MM.1S (cell line): ENCODE measurements around the gene ZNF106.

Experiments
- DNase-seq: peaks from one replicate; pipeline ENCODE4 v3.0.0-alpha.2; 2015
- H2AFZ ChIP-seq: fragments of 300-600 bp; sonication (generic); 2 replicates; pipeline ENCODE4 v1.6.0; 2016; ENCODE audit warnings: antibody characterized with exemption, low read length
- H3F3A ChIP-seq: fragments of 300-600 bp; sonication (generic); 2 replicates; pipeline ENCODE4 v1.6.1; 2016; ENCODE audit warnings: mild to moderate bottlenecking, antibody characterized with exemption, low read length, moderate library complexity, mixed read lengths; ENCODE audit not compliant: insufficient read depth
- H3K27ac ChIP-seq: fragments of 300-600 bp; sonication (generic); 2 replicates; pipeline ENCODE4 v1.5.1; 2016; ENCODE audit warnings: mild to moderate bottlenecking, low read length
- H3K27me3 ChIP-seq: fragments of 300-600 bp; sonication (generic); replicated peaks from 2 replicates; pipeline ENCODE4 v1.6.0; 2016; ENCODE audit warnings: low read length; ENCODE audit not compliant: insufficient read depth
- H3K36me3 ChIP-seq: fragments of 300-600 bp; sonication (generic); replicated peaks from 2 replicates; pipeline ENCODE4 v1.6.1; 2016; ENCODE audit warnings: mild to moderate bottlenecking, low read length, mixed read lengths; ENCODE audit not compliant: insufficient read depth
- H3K4me1 ChIP-seq: fragments of 300-600 bp; sonication (generic); 2 replicates; pipeline ENCODE4 v1.6.1; 2016; ENCODE audit warnings: low read length, mixed read lengths
- H3K4me2 ChIP-seq: fragments of 300-600 bp; sonication (generic); 2 replicates; pipeline ENCODE4 v1.6.0; 2016; ENCODE audit warnings: low read depth, low read length
- H3K4me3 ChIP-seq: fragments of 300-600 bp; sonication (generic); 2 replicates; pipeline ENCODE4 v1.5.1; 2016; ENCODE audit warnings: low read length, mixed read lengths
- H3K79me2 ChIP-seq: fragments of 300-600 bp; sonication (generic); 2 replicates; pipeline ENCODE4 v1.6.1; 2016; ENCODE audit warnings: mixed run types, low read length, mixed read lengths
- H3K9ac ChIP-seq: fragments of 300-600 bp; sonication (generic); 2 replicates; pipeline ENCODE4 v1.6.1; 2016; ENCODE audit warnings: low read length, mixed read lengths
- H3K9me2 ChIP-seq: fragments of 300-600 bp; sonication (generic); replicated peaks from 2 replicates; pipeline ENCODE4 v1.6.1; 2016; ENCODE audit warnings: mild to moderate bottlenecking, low read length, mixed read lengths; ENCODE audit not compliant: insufficient read depth
- H3K9me3 ChIP-seq: fragments of 300-600 bp; sonication (generic); replicated peaks from 2 replicates; pipeline ENCODE4 v1.6.1; 2016; ENCODE audit warnings: mild to moderate bottlenecking, low read length, mixed read lengths; ENCODE audit not compliant: insufficient read depth
- H4K20me1 ChIP-seq: fragments of 300-600 bp; sonication (generic); 2 replicates; pipeline ENCODE4 v1.6.1; 2016; ENCODE audit warnings: mild to moderate bottlenecking, low read length, moderate library complexity, mixed read lengths; ENCODE audit not compliant: insufficient read depth
- EZH2 ChIP-seq: fragments of 300-600 bp; sonication (generic); optimal IDR thresholded peaks from 2 replicates; pipeline ENCODE3; 2017; ENCODE audit warnings: low read depth, mild to moderate bottlenecking, antibody characterized with exemption, low read length, mixed read lengths
- EZH2phosphoT487 ChIP-seq: fragments of 300-600 bp; sonication (generic); IDR thresholded peaks from 2 replicates; pipeline ENCODE4 v1.6.1; 2018; ENCODE audit warnings: antibody characterized with exemption, low read length
- TF ChIP-seq, protein P1 (sequence below): fragments of 300-600 bp; sonication (generic); IDR thresholded peaks from 2 replicates; pipeline ENCODE4 v1.5.1; 2016; ENCODE audit warnings: antibody characterized with exemption, low read length, mixed read lengths

The ZNF106 gene

DNA sequence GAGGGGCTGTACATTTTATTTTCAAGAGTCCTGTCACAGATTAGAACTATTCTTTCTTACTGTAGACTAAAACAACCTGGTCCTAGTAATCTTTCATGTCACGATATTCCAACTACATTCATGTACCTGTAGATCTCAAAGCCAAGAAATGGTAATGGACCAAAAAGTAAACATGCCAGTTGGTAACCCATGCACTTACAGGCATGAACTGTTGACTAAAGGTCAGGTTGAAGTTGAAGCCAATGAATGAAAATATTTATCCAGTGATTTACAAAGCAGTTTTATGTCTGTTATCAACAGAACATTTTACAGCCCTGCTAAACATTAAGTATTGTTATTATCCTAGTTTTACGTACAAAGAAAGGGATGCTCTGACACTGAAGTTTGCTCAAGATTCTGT, 32.4 kb upstream of the ZNF106 start:
- H3K4me1 ChIP-seq: no peaks in the 10 kb centered on the region
- no peaks in the 10 kb centered on the region for H4K20me1 ChIP-seq
- H3K4me3 ChIP-seq: no peak overlapping the region
- no peak overlapping the region for H3K4me2 ChIP-seq
- no peaks in the 10 kb centered on the region for H3K9me2 ChIP-seq
- no peak overlapping the region for H2AFZ ChIP-seq
- no peak for DNase-seq
- no peaks in the 10 kb centered on the region for H3K36me3 ChIP-seq
- no peaks in the 10 kb centered on the region for H3F3A ChIP-seq
- no peaks in the 10 kb centered on the region for H3K79me2 ChIP-seq
- no peaks in the 10 kb centered on the region for H3K9me3 ChIP-seq
- TF ChIP-seq, protein P1, sequence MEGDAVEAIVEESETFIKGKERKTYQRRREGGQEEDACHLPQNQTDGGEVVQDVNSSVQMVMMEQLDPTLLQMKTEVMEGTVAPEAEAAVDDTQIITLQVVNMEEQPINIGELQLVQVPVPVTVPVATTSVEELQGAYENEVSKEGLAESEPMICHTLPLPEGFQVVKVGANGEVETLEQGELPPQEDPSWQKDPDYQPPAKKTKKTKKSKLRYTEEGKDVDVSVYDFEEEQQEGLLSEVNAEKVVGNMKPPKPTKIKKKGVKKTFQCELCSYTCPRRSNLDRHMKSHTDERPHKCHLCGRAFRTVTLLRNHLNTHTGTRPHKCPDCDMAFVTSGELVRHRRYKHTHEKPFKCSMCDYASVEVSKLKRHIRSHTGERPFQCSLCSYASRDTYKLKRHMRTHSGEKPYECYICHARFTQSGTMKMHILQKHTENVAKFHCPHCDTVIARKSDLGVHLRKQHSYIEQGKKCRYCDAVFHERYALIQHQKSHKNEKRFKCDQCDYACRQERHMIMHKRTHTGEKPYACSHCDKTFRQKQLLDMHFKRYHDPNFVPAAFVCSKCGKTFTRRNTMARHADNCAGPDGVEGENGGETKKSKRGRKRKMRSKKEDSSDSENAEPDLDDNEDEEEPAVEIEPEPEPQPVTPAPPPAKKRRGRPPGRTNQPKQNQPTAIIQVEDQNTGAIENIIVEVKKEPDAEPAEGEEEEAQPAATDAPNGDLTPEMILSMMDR: no peak
- no peak for TF ChIP-seq EZH2
- TF ChIP-seq EZH2phosphoT487: no peak
- no peaks in the 10 kb centered on the region for H3K27me3 ChIP-seq
- no peak overlapping the region for H3K9ac ChIP-seq
- H3K27ac ChIP-seq: no peak overlapping the region

DNA sequence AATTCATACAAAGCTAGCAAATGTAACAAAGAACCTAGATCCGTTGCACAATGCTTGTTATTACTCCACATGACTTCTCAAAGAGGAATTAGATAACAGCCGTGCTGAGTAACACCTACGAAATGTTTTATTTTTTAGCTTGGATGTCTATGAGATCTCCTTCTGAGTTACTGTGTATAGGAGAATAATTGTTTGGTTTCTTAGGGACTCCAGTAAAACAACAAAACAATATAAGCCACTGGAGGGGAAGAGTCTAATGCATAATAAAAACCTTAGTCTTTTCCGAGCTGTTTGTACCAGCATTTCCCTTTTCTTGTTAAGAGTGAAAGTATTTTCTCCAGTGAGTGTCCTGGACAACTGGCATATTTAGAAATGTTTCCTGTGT, 20.1 kb upstream of the ZNF106 start:
- no peak overlapping the region for H2AFZ ChIP-seq
- H3K27ac ChIP-seq: no peak overlapping the region
- no peaks in the 10 kb centered on the region for H3K36me3 ChIP-seq
- H3K9me3 ChIP-seq: no peaks in the 10 kb centered on the region
- H4K20me1 ChIP-seq: no peaks in the 10 kb centered on the region
- DNase-seq: no peak
- H3K4me1 ChIP-seq: no peaks in the 10 kb centered on the region
- no peak overlapping the region for H3K4me2 ChIP-seq
- H3K9me2 ChIP-seq: no peaks in the 10 kb centered on the region
- no peak overlapping the region for H3K9ac ChIP-seq
- H3F3A ChIP-seq: no peaks in the 10 kb centered on the region
- TF ChIP-seq EZH2 (no peak), EZH2phosphoT487 (no peak)
- TF ChIP-seq, protein P1: no peak
- H3K79me2 ChIP-seq: no peaks in the 10 kb centered on the region
- H3K27me3 ChIP-seq: no peaks in the 10 kb centered on the region
- H3K4me3 ChIP-seq: no peak overlapping the region

DNA sequence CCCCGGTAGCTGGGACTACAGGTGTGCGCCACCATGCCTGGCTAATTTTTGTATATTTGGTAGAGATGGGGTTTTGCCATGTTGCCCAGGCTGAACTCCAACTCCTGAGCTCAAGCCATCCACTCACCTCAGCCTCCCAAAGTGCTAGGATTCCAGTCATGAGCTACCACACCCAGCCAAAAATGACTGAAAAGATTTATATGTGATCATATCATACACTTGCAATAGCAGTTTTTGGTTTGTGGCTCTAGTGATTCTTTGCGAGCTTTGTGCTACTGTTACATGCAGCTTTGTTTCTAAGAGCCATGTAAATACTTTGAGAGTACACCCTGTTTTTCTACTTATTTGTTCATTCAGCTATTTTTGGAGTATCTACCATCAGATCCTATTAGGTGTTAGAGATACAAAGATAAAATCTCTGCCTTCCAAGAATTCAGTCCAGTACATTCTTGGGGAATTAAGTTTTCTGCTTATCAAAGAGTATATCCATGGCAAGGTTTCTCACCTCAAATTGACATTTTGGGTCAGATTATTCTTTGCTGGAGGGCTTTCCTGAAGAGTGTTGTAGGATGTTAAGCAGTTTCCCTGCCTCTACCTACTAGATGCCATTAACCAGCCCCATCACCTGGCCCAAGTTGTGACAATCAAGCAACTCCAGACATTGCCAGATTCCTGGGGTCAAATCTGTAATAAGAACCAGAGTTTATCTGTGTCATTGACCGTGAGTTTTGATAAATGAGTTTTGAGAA, 19.5 kb upstream of the ZNF106 start:
- no peak for TF ChIP-seq EZH2phosphoT487
- TF ChIP-seq EZH2: no peak
- TF ChIP-seq, protein P1: no peak
- Histone ChIP-seq H3K9me2 (no peaks in the 10 kb centered on the region), H3K4me1 (no peaks in the 10 kb centered on the region), H3K27ac (no peak overlapping the region), H3K4me3 (no peak overlapping the region), H3K9ac (no peak overlapping the region), H3K9me3 (no peaks in the 10 kb centered on the region), H2AFZ (no peak overlapping the region), H3K4me2 (no peak overlapping the region), H3K36me3 (no peaks in the 10 kb centered on the region), H3K79me2 (no peaks in the 10 kb centered on the region), H3K27me3 (no peaks in the 10 kb centered on the region), H3F3A (no peaks in the 10 kb centered on the region), H4K20me1 (no peaks in the 10 kb centered on the region)
- no peak for DNase-seq
